HL-60 (cell line): ENCODE results near the gene DIS3L2.

Experiments used
- POLR2AphosphoS5 ChIP-seq: IDR thresholded peaks from 2 replicates; pipeline ENCODE4 v1.6.1; 2012; ENCODE audit warnings: low read depth
- SPI1 ChIP-seq: IDR thresholded peaks from 2 replicates; pipeline ENCODE4 v1.6.1; 2012; ENCODE audit warnings: low read depth, mild to moderate bottlenecking, borderline replicate concordance
- TF ChIP-seq, protein P1 (sequence below): IDR thresholded peaks from one replicate; pipeline ENCODE4 v1.5.1; 2011; ENCODE audit warnings: low read length, control low read depth, inconsistent platforms; ENCODE audit not compliant: insufficient read depth

DNA sequence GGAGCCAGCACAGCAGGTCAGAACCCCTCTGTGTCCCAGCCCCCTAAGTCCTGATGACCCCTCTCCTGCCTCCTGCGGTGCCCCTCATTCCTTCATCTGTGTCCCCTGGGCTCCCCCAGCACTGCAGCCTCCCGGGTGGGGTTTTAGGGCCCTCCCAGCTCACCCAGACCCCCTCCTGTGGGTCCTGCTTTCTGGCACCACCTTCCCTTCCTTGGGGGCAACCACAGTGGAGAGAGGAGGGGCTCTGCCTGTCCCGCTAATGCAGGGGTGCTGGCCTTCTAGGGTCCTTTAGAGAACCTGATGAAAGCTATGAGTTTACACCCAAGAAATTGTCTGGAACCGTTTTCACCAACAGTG, 374.3 kb downstream of the DIS3L2 start:
- TF ChIP-seq, protein P1, sequence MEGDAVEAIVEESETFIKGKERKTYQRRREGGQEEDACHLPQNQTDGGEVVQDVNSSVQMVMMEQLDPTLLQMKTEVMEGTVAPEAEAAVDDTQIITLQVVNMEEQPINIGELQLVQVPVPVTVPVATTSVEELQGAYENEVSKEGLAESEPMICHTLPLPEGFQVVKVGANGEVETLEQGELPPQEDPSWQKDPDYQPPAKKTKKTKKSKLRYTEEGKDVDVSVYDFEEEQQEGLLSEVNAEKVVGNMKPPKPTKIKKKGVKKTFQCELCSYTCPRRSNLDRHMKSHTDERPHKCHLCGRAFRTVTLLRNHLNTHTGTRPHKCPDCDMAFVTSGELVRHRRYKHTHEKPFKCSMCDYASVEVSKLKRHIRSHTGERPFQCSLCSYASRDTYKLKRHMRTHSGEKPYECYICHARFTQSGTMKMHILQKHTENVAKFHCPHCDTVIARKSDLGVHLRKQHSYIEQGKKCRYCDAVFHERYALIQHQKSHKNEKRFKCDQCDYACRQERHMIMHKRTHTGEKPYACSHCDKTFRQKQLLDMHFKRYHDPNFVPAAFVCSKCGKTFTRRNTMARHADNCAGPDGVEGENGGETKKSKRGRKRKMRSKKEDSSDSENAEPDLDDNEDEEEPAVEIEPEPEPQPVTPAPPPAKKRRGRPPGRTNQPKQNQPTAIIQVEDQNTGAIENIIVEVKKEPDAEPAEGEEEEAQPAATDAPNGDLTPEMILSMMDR, result no peak
- TF ChIP-seq SPI1 (no peak), POLR2AphosphoS5 (no peak)
